ENCODE results near the gene ENAH.
"Not testable (repeated sequence)": the region's sequence is repeated elsewhere in the genome, so short reads cannot be mapped to it uniquely, and the experiment has no call there.

ENAH gene

GRCh38 chr1:225517697-225518096, 135.2 kb downstream of the ENAH start:
- Histone ChIP-seq H3K4me2 (ENCODE audit: low read length) (no peak overlapping the region), H3F3A (ENCODE audit: insufficient read depth, low read length) (no peaks in the 10 kb centered on the region), H3K27ac (ENCODE audit: low read depth, low read length, poor library complexity, severe bottlenecking) (no peak overlapping the region), H3K27me3 (ENCODE audit: insufficient read depth, low read length) (no peaks in the 10 kb centered on the region), H3K9me2 (ENCODE audit: low read depth, low read length) (no peaks in the 10 kb centered on the region), H3K36me3 (ENCODE audit: insufficient read depth, low read length) (no peaks in the 10 kb centered on the region), H3K4me3 (ENCODE audit: low read depth, low read length, poor library complexity, severe bottlenecking) (no peak overlapping the region), H3K9ac (ENCODE audit: low read length) (no peak overlapping the region), H3K79me2 (ENCODE audit: insufficient read depth, low read length) (no peaks in the 10 kb centered on the region), H3K4me1 (ENCODE audit: insufficient read depth, low read length, severe bottlenecking) (no peaks in the 10 kb centered on the region), H3K9me3 (ENCODE audit: low read length) (no peaks in the 10 kb centered on the region), H4K20me1 (ENCODE audit: insufficient read depth, low read length) (no peaks in the 10 kb centered on the region), H2AFZ (ENCODE audit: low read length) (no peak overlapping the region)
- TF ChIP-seq CTCF (IDR thresholded peaks at IDR 0.05; ENCODE audit: low read length): no peak
- no peak for TF ChIP-seq EZH2 (IDR thresholded peaks at IDR 0.05; ENCODE audit: borderline replicate concordance, low read length)

GRCh38 chr1:225517221-225517620, 135.7 kb downstream of the ENAH start:
- H3K27me3 ChIP-seq (ENCODE audit: insufficient read depth, low read length): no peaks in the 10 kb centered on the region
- H3K9me3 ChIP-seq (ENCODE audit: low read length): no peaks in the 10 kb centered on the region
- H4K20me1 ChIP-seq (ENCODE audit: insufficient read depth, low read length): no peaks in the 10 kb centered on the region
- no peaks in the 10 kb centered on the region for H3K79me2 ChIP-seq (ENCODE audit: insufficient read depth, low read length)
- H3K4me3 ChIP-seq (ENCODE audit: low read depth, low read length, poor library complexity, severe bottlenecking): no peak overlapping the region
- H3K4me1 ChIP-seq (ENCODE audit: insufficient read depth, low read length, severe bottlenecking): no peaks in the 10 kb centered on the region
- H2AFZ ChIP-seq (ENCODE audit: low read length): no peak overlapping the region
- TF ChIP-seq EZH2 (IDR thresholded peaks at IDR 0.05; ENCODE audit: borderline replicate concordance, low read length): no peak
- TF ChIP-seq CTCF (IDR thresholded peaks at IDR 0.05; ENCODE audit: low read length): no peak
- no peaks in the 10 kb centered on the region for H3K9me2 ChIP-seq (ENCODE audit: low read depth, low read length)
- H3F3A ChIP-seq (ENCODE audit: insufficient read depth, low read length): no peaks in the 10 kb centered on the region
- no peak overlapping the region for H3K9ac ChIP-seq (ENCODE audit: low read length)
- no peaks in the 10 kb centered on the region for H3K36me3 ChIP-seq (ENCODE audit: insufficient read depth, low read length)
- no peak overlapping the region for H3K4me2 ChIP-seq (ENCODE audit: low read length)
- H3K27ac ChIP-seq (ENCODE audit: low read depth, low read length, poor library complexity, severe bottlenecking): no peak overlapping the region

- Histone ChIP-seq H3K36me3 (ENCODE audit: insufficient read depth, low read length) (no peaks in the 10 kb centered on the region), H3F3A (ENCODE audit: insufficient read depth, low read length) (no peaks in the 10 kb centered on the region), H3K9me3 (ENCODE audit: low read length) (no peaks in the 10 kb centered on the region), H3K4me1 (ENCODE audit: insufficient read depth, low read length, severe bottlenecking) (no peaks in the 10 kb centered on the region), H4K20me1 (ENCODE audit: insufficient read depth, low read length) (no peaks in the 10 kb centered on the region), H3K79me2 (ENCODE audit: insufficient read depth, low read length) (no peaks in the 10 kb centered on the region), H3K4me2 (ENCODE audit: low read length) (no peak overlapping the region), H3K9me2 (ENCODE audit: low read depth, low read length) (no peaks in the 10 kb centered on the region), H3K27me3 (ENCODE audit: insufficient read depth, low read length) (no peaks in the 10 kb centered on the region), H3K27ac (ENCODE audit: low read depth, low read length, poor library complexity, severe bottlenecking) (no peak overlapping the region), H2AFZ (ENCODE audit: low read length) (no peak overlapping the region), H3K4me3 (ENCODE audit: low read depth, low read length, poor library complexity, severe bottlenecking) (no peak overlapping the region), H3K9ac (ENCODE audit: low read length) (no peak overlapping the region)
- TF ChIP-seq CTCF (IDR thresholded peaks at IDR 0.05; ENCODE audit: low read length): no peak
- no peak for TF ChIP-seq EZH2 (IDR thresholded peaks at IDR 0.05; ENCODE audit: borderline replicate concordance, low read length)
Observed at GRCh38 chr1:225514671-225515081, 138.2 kb downstream of the ENAH start.

DNA sequence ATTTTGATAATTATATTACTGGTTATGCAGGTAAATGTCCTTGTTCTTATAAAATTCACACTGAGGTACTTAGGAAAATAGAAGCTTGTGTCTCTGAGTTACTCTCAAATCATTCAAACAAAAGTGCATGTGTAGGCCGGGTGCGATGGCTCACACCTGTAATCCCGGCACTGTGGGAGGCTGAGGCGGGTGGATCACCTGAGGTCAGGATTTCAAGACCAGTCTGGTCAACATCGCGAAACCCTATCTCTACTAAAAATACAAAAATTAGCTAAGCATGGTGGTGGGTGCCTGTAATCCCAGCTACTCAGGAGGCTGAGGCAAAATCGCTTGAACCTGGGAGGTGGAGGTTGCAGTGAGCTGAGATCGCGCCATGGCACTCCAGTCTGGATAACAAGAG, 139.3 kb downstream of the ENAH start:
- H3K79me2 ChIP-seq (ENCODE audit: insufficient read depth, low read length); H3K4me3 ChIP-seq (ENCODE audit: low read depth, low read length, poor library complexity, severe bottlenecking); H3K4me1 ChIP-seq (ENCODE audit: insufficient read depth, low read length, severe bottlenecking); H3K4me2 ChIP-seq (ENCODE audit: low read length); H3K9me2 ChIP-seq (ENCODE audit: low read depth, low read length); H2AFZ ChIP-seq (ENCODE audit: low read length); H3K9me3 ChIP-seq (ENCODE audit: low read length); H3F3A ChIP-seq (ENCODE audit: insufficient read depth, low read length); H3K27me3 ChIP-seq (ENCODE audit: insufficient read depth, low read length); H3K27ac ChIP-seq (ENCODE audit: low read depth, low read length, poor library complexity, severe bottlenecking); H4K20me1 ChIP-seq (ENCODE audit: insufficient read depth, low read length); H3K36me3 ChIP-seq (ENCODE audit: insufficient read depth, low read length); H3K9ac ChIP-seq (ENCODE audit: low read length): not testable (repeated sequence)
